Subcutaneous preadipocyte (primary cell): Measurements from ENCODE around the gene XPNPEP2. TPM values are rescaled to one million over a fixed set of nuclear protein-coding genes. Genes with fewer than 3 reads are reported as not detected.

Experiments
- small RNA-seq: library from RNA; depleted of rRNA; stranded (forward); fragments of <200 nt; gene quantifications from one replicate; pipeline ENCODE3, GENCODE V24; 2012
- total RNA-seq: library from RNA; depleted of rRNA; stranded (reverse); fragments of >200 nt; gene quantifications from 2 replicates; pipeline ENCODE4 v1.2.3, GENCODE V29; 2012

Gene XPNPEP2, protein sequence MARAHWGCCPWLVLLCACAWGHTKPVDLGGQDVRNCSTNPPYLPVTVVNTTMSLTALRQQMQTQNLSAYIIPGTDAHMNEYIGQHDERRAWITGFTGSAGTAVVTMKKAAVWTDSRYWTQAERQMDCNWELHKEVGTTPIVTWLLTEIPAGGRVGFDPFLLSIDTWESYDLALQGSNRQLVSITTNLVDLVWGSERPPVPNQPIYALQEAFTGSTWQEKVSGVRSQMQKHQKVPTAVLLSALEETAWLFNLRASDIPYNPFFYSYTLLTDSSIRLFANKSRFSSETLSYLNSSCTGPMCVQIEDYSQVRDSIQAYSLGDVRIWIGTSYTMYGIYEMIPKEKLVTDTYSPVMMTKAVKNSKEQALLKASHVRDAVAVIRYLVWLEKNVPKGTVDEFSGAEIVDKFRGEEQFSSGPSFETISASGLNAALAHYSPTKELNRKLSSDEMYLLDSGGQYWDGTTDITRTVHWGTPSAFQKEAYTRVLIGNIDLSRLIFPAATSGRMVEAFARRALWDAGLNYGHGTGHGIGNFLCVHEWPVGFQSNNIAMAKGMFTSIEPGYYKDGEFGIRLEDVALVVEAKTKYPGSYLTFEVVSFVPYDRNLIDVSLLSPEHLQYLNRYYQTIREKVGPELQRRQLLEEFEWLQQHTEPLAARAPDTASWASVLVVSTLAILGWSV
- 0.59 and 7.0 TPM in 2 replicates for total RNA-seq

DNA sequence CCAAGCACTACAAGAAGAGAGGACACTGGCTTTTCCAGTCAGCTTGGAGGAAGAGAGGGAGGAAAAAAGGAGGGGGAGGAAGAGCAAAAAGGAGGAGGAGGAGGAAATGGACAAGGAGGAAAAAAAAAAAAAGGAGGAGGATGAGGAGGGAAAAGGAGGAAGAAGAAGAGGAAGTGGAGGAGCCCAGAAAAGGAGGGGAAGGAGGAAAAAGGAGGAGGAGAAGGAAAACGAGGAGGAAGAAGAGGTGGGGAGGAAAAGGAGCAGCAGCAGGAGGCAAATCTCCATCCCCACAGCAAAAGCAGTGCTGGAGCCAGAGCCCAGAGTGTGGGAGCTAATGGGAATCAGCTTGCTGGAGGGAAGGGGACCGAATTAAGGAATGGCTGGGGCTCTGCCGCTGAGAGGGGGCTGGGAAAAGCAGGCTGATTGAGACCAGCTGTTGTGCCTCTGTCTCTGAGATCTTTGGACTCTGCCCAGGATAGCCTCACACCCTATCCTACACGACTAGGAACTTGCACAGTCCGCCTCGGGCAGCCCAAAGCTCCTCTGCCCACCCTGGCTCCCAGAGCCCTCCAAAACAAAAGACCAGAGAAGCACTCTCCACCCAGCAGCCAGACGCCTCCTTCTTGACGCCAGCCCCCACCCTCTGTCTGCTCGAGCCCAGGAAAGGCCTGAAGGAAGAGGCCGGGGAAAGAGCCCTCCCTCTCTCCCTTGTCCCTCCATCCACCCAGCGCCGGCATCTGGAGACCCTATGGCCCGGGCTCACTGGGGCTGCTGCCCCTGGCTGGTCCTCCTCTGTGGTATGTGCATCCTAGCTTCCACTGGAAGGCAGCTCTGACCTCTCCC, at the start of gene XPNPEP2:
TSS of gene XPNPEP2 (plus strand) at position 514 of the 843 bp plus-strand sequence. CDS start at position 749, 235 bp downstream.

GRCh38 chrX:129779747-129780146, 41.0 kb downstream of the XPNPEP2 start, which contains the start of gene SASH3:
Gene SASH3 (plus strand): TSS chrX:129779949. CDS start chrX:129780098, 149 bp downstream.

Small RNA genes lying within 50 kb of the gene (small RNA-seq; reads per million reads assigned to genes)
- not detected for gene RF00017

Other genes starting within 250 kb of the XPNPEP2 start
- gene SMARCA1, start 215.5 kb upstream of the XPNPEP2 start, total RNA-seq: 17.6 and 18.0 TPM in 2 replicates
- 12.5 and 17.2 TPM in 2 replicates for gene OCRL, start 198.7 kb upstream of the XPNPEP2 start, total RNA-seq
- 0.73 and 0.78 TPM in 2 replicates for gene APLN, start 84.0 kb upstream of the XPNPEP2 start, total RNA-seq
- not detected in 2 replicates for gene SASH3, start 41.0 kb downstream of the XPNPEP2 start, total RNA-seq
- gene ZDHHC9, start 104.9 kb downstream of the XPNPEP2 start, total RNA-seq: 29.5 and 30.9 TPM in 2 replicates
- 28.3 and 32.6 TPM in 2 replicates for gene UTP14A, start 167.2 kb downstream of the XPNPEP2 start, total RNA-seq
- 1.6 and 1.8 TPM in 2 replicates for gene BCORL1, start 243.7 kb downstream of the XPNPEP2 start, total RNA-seq